Activated CD4-positive, alpha-beta T cell treated with anti-CD3 and anti-CD28 coated beads, Interleukin-2, amount 10 ng/mL, durations not matched to agents 7 days and 5 days (primary cell): ENCODE results near the gene OR2B2. TPM values are rescaled to one million over a fixed set of nuclear protein-coding genes. Genes with fewer than 3 reads are reported as not detected.
A peak's percentile ranks its signal among the peaks of the same experiment; 100 is the strongest.

Source experiments
- CTCF ChIA-PET: fragments of 350-600 bp; sonication (Branson Sonifier 250); formaldehyde crosslinking; loops from one replicate; lab custom pipeline; 2021; ENCODE audit warnings: antibody characterized with exemption; lab: Charles Lee
- POLR2A ChIA-PET: fragments of 350-600 bp; sonication (Branson Sonifier 250); formaldehyde crosslinking; loops from one replicate; lab custom pipeline; 2021; ENCODE audit warnings: antibody characterized with exemption; lab: Charles Lee
- DNase-seq: peaks from one replicate; pipeline ENCODE4 v3.0.0-alpha.2; 2020
- H3K27ac Mint-ChIP-seq: one replicate; pipeline ENCODE4 v1.8.0; 2021; ENCODE audit warnings: mild to moderate bottlenecking, moderate library complexity, mixed read lengths
- H3K27me3 Mint-ChIP-seq: one replicate; pipeline ENCODE4 v1.8.0; 2021; ENCODE audit warnings: mixed read lengths
- H3K36me3 Mint-ChIP-seq: one replicate; pipeline ENCODE4 v1.8.0; 2021; ENCODE audit warnings: low read depth, mixed read lengths
- H3K4me1 Mint-ChIP-seq: one replicate; pipeline ENCODE4 v1.8.0; 2021; ENCODE audit warnings: mixed read lengths
- H3K4me3 Mint-ChIP-seq: one replicate; pipeline ENCODE4 v1.8.0; 2021; ENCODE audit warnings: mild to moderate bottlenecking, moderate library complexity, mixed read lengths
- H3K9me3 Mint-ChIP-seq: one replicate; pipeline ENCODE4 v1.8.0; 2021; ENCODE audit warnings: mixed read lengths
- total RNA-seq, 2 experiments: library from RNA; stranded (reverse); gene quantifications; one replicate each; pipeline ENCODE4 v1.2.3, GENCODE V29; 2021

Gene OR2B2
- total RNA-seq, 2 experiments from 2014 or later, result not detected

DNA sequence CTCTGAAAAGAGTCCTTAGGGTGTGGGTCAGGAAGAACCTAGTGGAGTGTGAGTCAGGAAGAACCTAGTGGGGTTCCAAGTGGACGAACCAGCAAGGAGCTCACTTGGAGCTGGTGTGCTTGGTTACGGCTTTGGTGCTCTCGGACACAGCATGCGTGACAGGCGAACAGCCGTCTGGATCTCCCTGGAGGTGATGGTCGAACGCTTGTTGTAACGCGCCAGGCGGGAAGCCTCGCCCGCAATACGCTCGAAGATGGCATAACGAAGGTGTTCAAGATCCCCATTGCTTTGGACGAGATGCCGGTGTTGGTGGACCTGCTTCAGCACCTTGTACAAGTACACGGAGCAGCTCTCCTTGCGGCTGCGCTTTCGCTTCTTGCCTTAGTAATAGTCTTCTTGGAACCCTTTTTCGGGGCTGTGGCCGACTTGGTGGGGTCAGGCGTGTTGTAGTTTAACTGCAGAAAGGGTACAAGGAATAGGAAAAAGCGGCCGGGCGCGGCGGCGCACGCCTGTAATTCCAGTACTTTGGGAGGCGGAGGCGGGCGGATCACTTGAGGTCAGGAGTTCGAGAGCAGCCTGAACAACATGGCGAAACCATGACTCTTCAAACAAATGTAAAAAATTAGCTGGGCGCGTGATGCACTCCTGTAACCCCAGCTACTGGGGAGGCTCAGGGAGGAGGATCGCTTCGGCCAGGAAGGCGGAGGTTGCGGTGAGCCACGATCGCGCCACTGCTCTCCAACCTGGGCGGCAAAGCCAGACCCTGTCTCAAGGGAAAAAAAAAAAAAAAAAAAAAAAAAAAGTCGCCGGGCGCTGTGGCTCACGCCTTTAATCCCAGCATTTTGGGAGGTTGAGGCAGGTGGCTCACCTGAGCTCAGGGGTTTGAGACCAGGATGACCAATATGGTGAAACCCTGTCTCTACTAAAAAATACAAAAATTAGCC lies 48.0 kb downstream of the OR2B2 start:
- Mint-ChIP-seq H3K9me3 (no peaks in the 10 kb centered on the region), H3K27me3 (peaks cover 2% of the 10 kb centered on the region)
- CTCF ChIA-PET, result interaction anchor here (0.6 to 6.3 kb wide), 15 partner anchors 12 to 1666 kb away, joined by 3 to 47 read pairs (median 6); a partner anchor contains a TSS

DNA sequence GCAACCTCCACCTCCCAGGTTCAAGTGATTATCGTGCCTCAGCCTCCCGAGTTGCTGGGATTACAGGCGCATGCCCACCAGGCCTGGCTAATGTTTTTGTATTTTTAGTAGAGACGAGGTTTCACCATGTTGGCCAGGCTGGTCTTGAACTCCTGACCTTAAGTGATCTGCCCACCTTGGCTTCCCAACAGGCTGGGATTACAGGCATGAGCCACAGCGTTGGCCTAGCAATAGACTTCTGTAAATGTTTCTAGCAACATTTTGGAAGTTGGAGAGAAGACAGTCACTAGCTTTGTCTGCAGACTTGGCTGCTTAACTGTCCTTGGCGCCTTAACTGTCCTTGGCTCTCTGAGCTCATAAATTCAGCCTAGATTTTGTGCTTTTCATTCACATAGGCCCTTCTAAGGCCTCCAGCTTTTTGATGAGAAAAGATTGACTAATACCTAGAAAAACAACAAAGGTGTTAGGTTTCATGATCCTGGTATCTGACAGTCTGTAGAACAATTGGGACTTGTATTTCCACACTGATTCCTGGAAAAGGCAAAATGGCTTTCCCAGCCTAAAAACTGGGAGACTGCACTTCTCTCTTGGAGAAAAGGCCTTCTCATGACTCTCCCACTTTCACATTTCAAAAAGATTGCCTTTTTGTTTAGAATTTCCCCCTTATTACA lies 49.7 kb downstream of the OR2B2 start:
- no peak overlapping the region for H3K4me3 Mint-ChIP-seq
- H3K36me3 Mint-ChIP-seq, result peaks cover 7% of the 10 kb centered on the region
- ChIA-PET POLR2A (interaction anchor here (0.7 to 12.5 kb wide), 3 partner anchors 11 to 29 kb away, joined by 4 to 553 read pairs (median 7); a partner anchor contains a TSS), CTCF (interaction anchor here (3.7 kb wide), 1 partner anchor 19 kb away, joined by 12 read pairs; no protein-coding TSS in a partner anchor)
- peaks cover 41% of the 10 kb centered on the region for H3K4me1 Mint-ChIP-seq
- no peaks in the 10 kb centered on the region for H3K9me3 Mint-ChIP-seq
- no peak for DNase-seq
- H3K27me3 Mint-ChIP-seq, result peaks cover 2% of the 10 kb centered on the region
- H3K27ac Mint-ChIP-seq, result no peak overlapping the region

More for the DNA sequence above, 48.0 kb downstream of the OR2B2 start:
- Mint-ChIP-seq H3K4me1 (peaks cover 58% of the 10 kb centered on the region), H3K4me3 (peak overlapping the region; percentile 99), H3K27ac (peak overlapping the region; percentile 100), H3K36me3 (peaks cover 10% of the 10 kb centered on the region)
- POLR2A ChIA-PET, result interaction anchor here (0.6 to 12.5 kb wide), 24 partner anchors 8 to 1844 kb away, joined by 3 to 593 read pairs (median 8); a partner anchor contains a TSS
- peak; percentile 45 for DNase-seq

DNA sequence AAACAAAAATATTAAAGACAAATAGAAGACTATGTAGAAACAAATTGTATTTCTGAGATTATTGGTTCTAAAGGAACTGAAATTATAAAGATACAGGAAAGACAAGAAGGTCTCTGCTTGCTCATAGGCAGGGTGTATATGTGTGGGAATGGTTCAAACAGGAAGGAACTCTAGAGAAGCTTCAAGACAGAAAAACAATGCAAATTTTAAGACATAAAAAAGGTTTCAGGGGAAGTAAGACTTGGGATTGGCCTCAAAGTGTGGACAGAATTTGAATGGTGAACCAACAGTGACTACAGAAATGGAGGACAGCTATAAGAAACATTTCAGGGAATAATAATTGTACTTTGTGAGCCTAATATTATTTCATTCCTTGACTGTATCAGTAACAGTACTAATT lies 50.3 kb downstream of the OR2B2 start:
- Mint-ChIP-seq H3K27me3 (peaks cover 2% of the 10 kb centered on the region), H3K36me3 (peaks cover 7% of the 10 kb centered on the region), H3K4me3 (no peak overlapping the region), H3K27ac (no peak overlapping the region), H3K4me1 (peaks cover 37% of the 10 kb centered on the region), H3K9me3 (no peaks in the 10 kb centered on the region)
- POLR2A ChIA-PET, result interaction anchor here (0.7 to 12.5 kb wide), 2 partner anchors 13 to 28 kb away, joined by 7 to 553 read pairs; a partner anchor contains a TSS
- DNase-seq, result no peak
- CTCF ChIA-PET, result interaction anchor here (0.7 kb wide), 1 partner anchor 10 kb away, joined by 3 read pairs; no protein-coding TSS in a partner anchor

DNA sequence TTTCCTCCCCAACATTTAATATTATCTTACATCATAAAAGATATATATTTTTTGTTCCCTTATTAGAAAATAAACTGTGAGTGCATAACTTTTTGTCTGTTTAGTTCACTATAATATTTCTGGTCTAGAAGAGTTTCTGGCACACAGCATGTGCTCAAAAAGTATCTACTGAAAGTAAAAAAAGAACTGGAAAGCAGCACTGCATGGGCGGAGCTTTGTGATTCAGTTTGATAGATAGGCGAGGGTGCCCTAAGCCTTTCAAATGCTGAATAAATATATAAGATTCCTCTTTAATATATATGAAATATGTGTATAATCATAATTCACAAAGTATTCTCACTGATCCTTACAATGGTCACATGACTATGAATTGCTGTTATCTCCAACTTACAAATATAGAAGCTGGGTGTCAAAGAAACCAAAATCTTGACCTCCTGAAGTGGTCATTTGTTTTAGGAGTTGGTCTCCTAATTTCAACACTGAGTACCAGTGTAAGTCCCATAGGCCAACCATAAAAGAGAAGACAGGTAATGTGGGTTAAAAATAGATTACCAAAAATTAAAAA lies 50.8 kb downstream of the OR2B2 start:
- ChIA-PET CTCF (interaction anchor here (0.7 to 1.4 kb wide), 2 partner anchors 9 to 12 kb away, joined by 3 to 6 read pairs; no protein-coding TSS in a partner anchor), POLR2A (interaction anchor here (0.7 to 12.5 kb wide), 3 partner anchors 14 to 1844 kb away, joined by 3 to 553 read pairs (median 7); a partner anchor contains a TSS)
- Mint-ChIP-seq H3K27me3 (peaks cover 2% of the 10 kb centered on the region), H3K4me1 (peaks cover 36% of the 10 kb centered on the region), H3K4me3 (no peak overlapping the region), H3K27ac (no peak overlapping the region), H3K9me3 (no peaks in the 10 kb centered on the region), H3K36me3 (peaks cover 7% of the 10 kb centered on the region)
- DNase-seq, result no peak

Other genes starting within 250 kb of the OR2B2 start
- gene OR2B6, start 44.8 kb upstream of the OR2B2 start, total RNA-seq, result not detected
- gene ZNF165, start 168.2 kb upstream of the OR2B2 start, total RNA-seq, result under 1 TPM; 0.54 to 0.77 TPM
- 1 to 10 TPM; 3.2 to 5.5 TPM for gene ZSCAN16, start 212.2 kb upstream of the OR2B2 start, total RNA-seq
- gene ZKSCAN8, start 229.5 kb upstream of the OR2B2 start, total RNA-seq, result 10 to 100 TPM; 18.6 to 22.2 TPM